Peyer's patch (tissue), 4 donors: ENCODE measurements around the gene HMOX1. TPM values are rescaled to one million over a fixed set of nuclear protein-coding genes. Genes with fewer than 3 reads are reported as not detected.

Experiments
- DNase-seq, 3 donors: peaks; one replicate each; pipeline ENCODE4 v3.0.0-alpha.2; 2017 to 2019
- H3K27ac ChIP-seq, 4 donors: fragments of 200-600 bp; sonication (generic); one replicate each; pipeline ENCODE4 v1.5.1; 2016 to 2019
- H3K27me3 ChIP-seq, 2 donors: fragments of 200-600 bp; sonication (generic); one replicate each; pipeline ENCODE4 v1.5.1; 2019
- H3K36me3 ChIP-seq, 3 donors: fragments of 200-600 bp; sonication (generic); one replicate each; pipeline ENCODE4 v1.5.1; 2016 to 2019
- H3K4me1 ChIP-seq, 4 donors: fragments of 200-600 bp; sonication (generic); one replicate each; pipeline ENCODE4 v1.5.1; 2016 to 2019
- H3K4me3 ChIP-seq, 4 donors: fragments of 200-600 bp; sonication (generic); 1 replicate in 3 of 4; 2 replicates in 1 of 4; pipeline ENCODE4 v1.5.1; 2016 to 2019; ENCODE audit warnings: mild to moderate bottlenecking in 1 of 4
- H3K9me3 ChIP-seq, 4 donors: fragments of 200-600 bp; sonication (generic); one replicate each; pipeline ENCODE4 v1.5.1; 2016 to 2019; ENCODE audit warnings: mild to moderate bottlenecking in 1 of 4
- POLR2A ChIP-seq, 2 donors: fragments of 450-650 bp; IDR thresholded peaks; one replicate each; pipeline ENCODE4 v1.5.1; 2017; ENCODE audit warnings: antibody characterized with exemption in 2 of 2, mild to moderate bottlenecking in 2 of 2, moderate library complexity in 2 of 2
- total RNA-seq, 4 donors: library from RNA; depleted of rRNA; stranded (reverse); fragments of >200 nt; gene quantifications; one replicate each; pipeline ENCODE4 v1.1.0, GENCODE V29; 2016
- TF ChIP-seq, protein P1 (sequence below), 6 experiments: fragments of 450-650 bp in 4 of 6; fragments of 200-600 bp in 2 of 6; sonication (generic) in 1 of 6; IDR thresholded peaks; one replicate each; pipeline ENCODE4 v1.5.1; 2017 to 2019; ENCODE audit warnings: antibody characterized with exemption in 6 of 6, mild to moderate bottlenecking in 3 of 6, moderate library complexity in 1 of 6

The HMOX1 gene
- total RNA-seq, 4 donors from 2014 or later, result 27.2 to 64.5 (median 46.7) TPM

DNA sequence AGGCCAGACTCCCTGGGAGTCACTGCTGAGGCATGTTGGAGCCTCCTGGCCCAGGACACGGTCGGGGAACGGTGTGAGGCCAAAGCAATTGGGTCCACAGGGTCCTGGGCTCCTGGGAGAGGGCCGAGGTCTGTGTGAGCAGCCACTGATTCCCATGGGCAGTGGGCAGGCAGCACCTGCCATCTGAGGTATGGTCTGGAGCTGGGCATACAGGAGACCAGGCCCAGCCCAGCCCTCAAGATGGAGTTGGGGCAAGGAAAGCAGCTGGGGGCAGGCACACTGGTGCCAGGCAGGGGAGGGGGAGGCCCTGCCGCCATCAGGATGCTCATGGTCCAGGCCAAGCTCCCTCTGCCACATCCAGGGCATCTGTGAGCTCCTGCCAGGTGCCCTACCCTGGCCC lies 32.2 kb upstream of the HMOX1 start:
- H3K4me3 ChIP-seq, result no peak overlapping the region
- no peak for TF ChIP-seq POLR2A (IDR thresholded peaks at IDR 0.05)
- TF ChIP-seq, protein P1, sequence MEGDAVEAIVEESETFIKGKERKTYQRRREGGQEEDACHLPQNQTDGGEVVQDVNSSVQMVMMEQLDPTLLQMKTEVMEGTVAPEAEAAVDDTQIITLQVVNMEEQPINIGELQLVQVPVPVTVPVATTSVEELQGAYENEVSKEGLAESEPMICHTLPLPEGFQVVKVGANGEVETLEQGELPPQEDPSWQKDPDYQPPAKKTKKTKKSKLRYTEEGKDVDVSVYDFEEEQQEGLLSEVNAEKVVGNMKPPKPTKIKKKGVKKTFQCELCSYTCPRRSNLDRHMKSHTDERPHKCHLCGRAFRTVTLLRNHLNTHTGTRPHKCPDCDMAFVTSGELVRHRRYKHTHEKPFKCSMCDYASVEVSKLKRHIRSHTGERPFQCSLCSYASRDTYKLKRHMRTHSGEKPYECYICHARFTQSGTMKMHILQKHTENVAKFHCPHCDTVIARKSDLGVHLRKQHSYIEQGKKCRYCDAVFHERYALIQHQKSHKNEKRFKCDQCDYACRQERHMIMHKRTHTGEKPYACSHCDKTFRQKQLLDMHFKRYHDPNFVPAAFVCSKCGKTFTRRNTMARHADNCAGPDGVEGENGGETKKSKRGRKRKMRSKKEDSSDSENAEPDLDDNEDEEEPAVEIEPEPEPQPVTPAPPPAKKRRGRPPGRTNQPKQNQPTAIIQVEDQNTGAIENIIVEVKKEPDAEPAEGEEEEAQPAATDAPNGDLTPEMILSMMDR (IDR thresholded peaks at IDR 0.05), result no peak
- peaks cover 0 to 35% (median 0%) of the 10 kb centered on the region in 3 donors for H3K36me3 ChIP-seq
- no peak for DNase-seq
- no peak overlapping the region for H3K27ac ChIP-seq
- H3K9me3 ChIP-seq, result no peaks in the 10 kb centered on the region
- H3K27me3 ChIP-seq, result no peaks in the 10 kb centered on the region
- peaks cover 0 to 35% (median 6%) of the 10 kb centered on the region in 4 donors for H3K4me1 ChIP-seq

DNA sequence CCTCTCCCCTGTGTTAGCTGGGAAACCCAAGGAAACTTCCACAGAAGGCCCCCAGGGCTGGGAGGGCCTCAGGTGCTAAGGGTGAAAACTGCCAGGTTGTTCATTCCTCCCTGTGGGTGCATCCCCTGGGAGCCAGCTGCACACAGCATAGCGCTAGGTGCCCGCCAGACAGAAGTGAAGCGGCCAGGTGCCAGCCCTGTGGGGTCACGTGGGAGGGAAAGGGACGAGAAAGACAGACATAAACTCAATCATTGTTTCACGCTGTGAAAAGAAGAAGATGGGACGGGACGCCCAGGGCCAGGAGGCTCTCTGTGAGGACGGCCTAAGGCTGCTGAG lies 31.6 kb upstream of the HMOX1 start:
- H3K27ac ChIP-seq, result no peak overlapping the region

DNA sequence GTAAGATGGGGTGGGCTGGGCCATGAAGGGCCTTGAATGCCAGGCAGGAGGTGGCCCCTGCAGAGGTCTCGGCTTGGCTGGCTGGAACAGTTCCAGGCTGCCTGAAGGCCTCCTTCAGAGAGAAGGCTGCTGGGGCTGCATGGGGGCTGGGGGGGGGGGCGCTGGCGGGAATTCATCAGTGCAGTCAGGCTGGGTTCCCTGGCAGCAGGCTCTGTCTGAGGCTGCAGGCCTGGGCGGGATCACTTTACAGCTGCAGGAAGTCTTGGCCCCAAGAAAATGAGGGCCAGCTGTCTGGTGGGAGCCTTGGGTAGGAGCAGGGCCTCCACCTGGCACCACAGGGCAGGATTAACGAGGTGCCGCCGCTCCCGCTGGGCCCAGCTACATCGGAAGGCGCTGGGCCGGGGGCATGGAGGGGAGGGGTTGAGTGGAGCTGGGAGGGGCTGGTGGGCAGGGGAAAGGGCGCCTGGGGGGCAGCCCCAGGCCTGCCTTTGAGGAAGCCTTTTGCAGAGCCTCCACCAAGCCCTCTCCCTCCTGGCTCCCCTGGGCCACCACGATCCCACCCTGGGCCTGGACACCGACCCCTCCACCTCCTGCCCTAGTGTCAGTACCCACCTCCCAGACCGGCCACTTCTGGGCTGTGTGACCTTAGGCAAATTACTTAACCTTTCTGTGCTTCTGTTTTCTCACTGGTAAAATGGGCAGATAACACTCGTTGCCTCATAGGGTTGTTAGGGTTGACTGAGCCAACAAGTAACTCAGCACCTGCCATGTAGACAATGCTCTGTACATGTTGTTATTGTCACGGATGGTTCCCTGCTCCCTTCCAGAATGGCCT lies 31.0 kb upstream of the HMOX1 start:
- DNase-seq, result no peak
- peak overlapping the region in 1 of 4 donors; percentile 54 for H3K4me3 ChIP-seq
- H3K36me3 ChIP-seq, result peaks cover 0 to 23% (median 0%) of the 10 kb centered on the region in 3 donors
- no peaks in the 10 kb centered on the region for H3K9me3 ChIP-seq
- TF ChIP-seq POLR2A (IDR thresholded peaks at IDR 0.05), result no peak
- TF ChIP-seq, protein P1 (IDR thresholded peaks at IDR 0.05), result no peak
- no peaks in the 10 kb centered on the region for H3K27me3 ChIP-seq
- H3K27ac ChIP-seq, result peak overlapping the region in 2 of 4 donors; percentile 74 to 88
- H3K4me1 ChIP-seq, result peaks cover 0 to 35% (median 8%) of the 10 kb centered on the region in 4 donors

More for the DNA sequence above, 31.6 kb upstream of the HMOX1 start:
- Histone ChIP-seq H3K4me3 (no peak overlapping the region), H3K4me1 (peaks cover 0 to 35% (median 8%) of the 10 kb centered on the region in 4 donors), H3K36me3 (peaks cover 0 to 29% (median 0%) of the 10 kb centered on the region in 3 donors), H3K27me3 (no peaks in the 10 kb centered on the region), H3K9me3 (no peaks in the 10 kb centered on the region)
- TF ChIP-seq, protein P1 (IDR thresholded peaks at IDR 0.05), result no peak
- no peak for TF ChIP-seq POLR2A (IDR thresholded peaks at IDR 0.05)
- no peak for DNase-seq

DNA sequence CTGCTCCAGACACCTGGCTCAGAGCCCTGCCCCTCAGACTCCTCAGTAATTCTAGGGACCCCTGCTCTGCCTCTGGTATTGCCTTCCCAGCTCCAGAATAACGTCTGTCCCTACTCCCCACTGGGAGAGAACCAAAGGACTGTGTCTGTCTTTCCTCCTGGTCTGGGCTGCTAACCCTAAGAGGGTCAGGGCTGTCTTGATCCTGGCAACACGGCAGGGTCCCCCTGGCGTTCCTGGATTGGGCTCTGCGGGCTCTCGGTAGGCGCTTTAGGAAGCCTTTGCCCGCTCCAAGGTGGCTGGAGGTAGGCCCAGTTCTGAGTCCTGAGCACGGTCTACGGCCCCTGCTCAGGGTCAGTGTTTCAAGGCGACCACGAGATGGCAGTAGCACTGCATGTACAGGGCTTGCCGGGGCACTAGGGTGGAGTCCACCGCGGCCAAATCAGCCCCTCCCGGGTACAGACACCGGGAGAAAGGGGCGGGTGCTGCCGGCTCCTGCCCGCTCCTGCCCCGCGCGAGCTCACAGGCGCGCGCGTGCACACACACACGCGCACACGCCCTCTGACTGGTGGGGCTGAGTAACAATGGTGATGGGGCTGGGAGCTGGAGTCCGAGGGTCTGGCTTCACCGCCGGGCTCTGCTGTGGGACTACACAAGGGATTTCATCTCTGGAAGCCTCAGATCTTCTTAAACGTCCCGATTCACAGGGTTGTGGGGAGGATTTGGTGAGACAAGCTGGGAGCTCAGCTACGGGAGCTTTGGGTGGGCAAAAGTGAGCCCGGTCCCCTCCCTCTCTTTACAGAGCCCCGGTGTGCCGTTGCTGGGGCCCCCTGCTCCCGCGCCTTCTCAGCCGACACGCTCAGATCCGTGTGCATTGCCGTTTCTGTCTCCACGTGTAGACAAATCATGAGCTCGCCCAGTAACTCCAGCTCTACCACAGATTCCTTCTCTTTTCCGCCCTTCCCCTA lies 30.1 kb upstream of the HMOX1 start:
- Histone ChIP-seq H3K27ac (peak overlapping the region; percentile 56 to 88 (median 72)), H3K27me3 (no peaks in the 10 kb centered on the region), H3K4me3 (peak overlapping the region; percentile 41 to 56 (median 54)), H3K36me3 (peaks cover 0 to 14% (median 0%) of the 10 kb centered on the region in 3 donors), H3K4me1 (peaks cover 0 to 35% (median 8%) of the 10 kb centered on the region in 4 donors), H3K9me3 (no peaks in the 10 kb centered on the region)
- TF ChIP-seq, protein P1 (IDR thresholded peaks at IDR 0.05), result peak; percentile 85 to 98 (median 93)
- TF ChIP-seq POLR2A (IDR thresholded peaks at IDR 0.05), result peak in 1 of 2 donors; percentile 35
- peak; percentile 88 to 95 (median 94) for DNase-seq
